Activated CD8-positive, alpha-beta memory T cell treated with anti-CD3 and anti-CD28 coated beads for 1 hour (primary cell): ENCODE results near the gene OOSP4A.

Experiments
- DNase-seq, 2 donors: peaks; one replicate each; pipeline ENCODE4 v3.0.0-alpha.2; 2020; ENCODE audit warnings: low read depth in 1 of 2; ENCODE audit errors: extremely low read depth in 1 of 2

The OOSP4A gene

DNA sequence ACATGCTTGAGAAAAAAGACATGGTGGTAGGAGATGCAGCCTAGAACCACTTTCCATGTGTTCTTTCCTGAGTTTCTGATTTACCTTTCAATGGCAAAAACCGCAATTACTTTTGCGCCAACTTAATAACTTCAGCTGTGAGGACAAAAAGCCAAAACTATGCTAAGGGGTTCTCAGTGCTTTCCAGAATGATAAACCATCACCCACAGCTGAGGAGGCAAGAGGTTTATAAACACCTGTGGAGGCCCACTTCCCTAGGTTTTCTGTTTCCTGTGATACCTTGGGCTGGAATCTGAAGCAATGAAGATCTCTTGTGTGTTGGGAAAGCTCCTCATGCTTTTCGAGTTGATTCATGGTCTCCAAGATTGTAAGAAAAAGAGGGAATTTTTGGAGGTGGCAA lies at the start of gene OOSP4A:
Gene OOSP4A (plus strand): TSS at position 301 of the 400 bp plus-strand sequence. CDS start 0 bp downstream, at position 301.
- DNase-seq: no peak

GRCh38 chr11:59918480-59918879 lies 45.4 kb upstream of the OOSP4A start:
- no peak for DNase-seq

GRCh38 chr11:59918987-59919589 lies 44.7 kb upstream of the OOSP4A start:
- DNase-seq: no peak

- no peak for DNase-seq
Measured at GRCh38 chr11:59923813-59924212, 40.0 kb upstream of the OOSP4A start.

DNA sequence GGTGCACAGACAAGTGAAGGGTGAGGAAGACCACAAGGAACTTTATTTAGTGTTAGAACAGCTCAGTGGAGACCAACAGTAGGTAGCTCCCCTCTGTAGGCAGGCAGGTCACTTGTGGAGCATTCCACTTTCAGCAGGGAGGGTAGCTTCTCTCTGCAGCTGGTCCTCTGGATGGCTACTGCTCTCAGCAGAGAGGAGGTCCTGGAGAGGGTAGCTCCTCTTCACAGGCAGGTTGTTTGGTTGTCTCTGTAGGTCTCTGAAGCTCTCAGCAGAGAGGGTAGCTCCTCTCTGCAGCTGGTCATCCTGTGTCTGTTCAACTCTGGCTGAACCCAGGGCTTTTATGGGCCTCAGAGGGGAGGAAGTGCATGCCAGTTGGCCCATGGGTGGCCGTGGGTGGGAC lies 32.1 kb upstream of the OOSP4A start:
- DNase-seq: no peak

GRCh38 chr11:59938132-59938531 lies 25.7 kb upstream of the OOSP4A start, which contains the start of gene OOSP1:
Gene OOSP1 (plus strand): TSS chr11:59938432. CDS start chr11:59938455, 23 bp downstream.
- DNase-seq: no peak

DNA sequence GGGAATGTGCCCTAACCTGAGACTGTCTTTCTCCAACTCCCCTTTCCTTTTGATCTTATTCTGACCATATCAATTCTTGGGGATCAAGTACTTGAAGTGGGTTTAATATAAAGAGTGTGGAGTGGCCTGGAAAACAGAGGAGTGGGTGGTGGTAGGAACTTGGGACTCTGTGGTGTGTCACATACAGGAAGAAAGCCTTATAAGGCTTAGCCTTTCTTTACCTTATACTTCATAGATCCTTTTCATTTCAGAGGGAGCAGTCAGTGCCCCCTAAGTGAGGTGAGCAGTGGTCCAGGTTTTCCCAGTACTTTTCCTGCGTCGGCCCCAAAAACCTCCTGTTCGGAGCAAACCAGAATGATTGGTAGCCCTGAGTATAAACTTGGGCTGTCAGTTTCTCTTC lies 25.1 kb upstream of the OOSP4A start:
- DNase-seq: no peak

- no peak for DNase-seq
Measured at GRCh38 chr11:59939482-59939881, 24.4 kb upstream of the OOSP4A start.

DNA sequence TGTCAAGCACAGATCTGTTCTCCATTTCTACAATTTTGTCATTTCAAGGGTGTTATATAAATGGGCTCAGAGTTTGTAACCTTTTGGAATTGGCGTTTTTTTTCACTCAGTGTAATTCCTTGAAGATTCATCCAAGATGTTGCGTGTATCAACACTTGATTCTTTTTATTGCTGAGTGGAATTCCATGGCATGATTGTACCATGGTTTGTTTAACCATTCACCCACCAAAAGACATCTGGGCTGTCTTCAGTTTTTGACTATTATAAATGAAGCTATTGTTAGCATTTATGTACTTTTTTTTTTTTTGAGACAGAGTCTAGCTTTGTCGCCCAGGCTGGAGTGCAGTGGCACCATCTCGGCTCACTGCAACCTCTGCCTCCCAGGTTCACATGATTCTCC lies 22.7 kb upstream of the OOSP4A start:
- no peak for DNase-seq

DNA sequence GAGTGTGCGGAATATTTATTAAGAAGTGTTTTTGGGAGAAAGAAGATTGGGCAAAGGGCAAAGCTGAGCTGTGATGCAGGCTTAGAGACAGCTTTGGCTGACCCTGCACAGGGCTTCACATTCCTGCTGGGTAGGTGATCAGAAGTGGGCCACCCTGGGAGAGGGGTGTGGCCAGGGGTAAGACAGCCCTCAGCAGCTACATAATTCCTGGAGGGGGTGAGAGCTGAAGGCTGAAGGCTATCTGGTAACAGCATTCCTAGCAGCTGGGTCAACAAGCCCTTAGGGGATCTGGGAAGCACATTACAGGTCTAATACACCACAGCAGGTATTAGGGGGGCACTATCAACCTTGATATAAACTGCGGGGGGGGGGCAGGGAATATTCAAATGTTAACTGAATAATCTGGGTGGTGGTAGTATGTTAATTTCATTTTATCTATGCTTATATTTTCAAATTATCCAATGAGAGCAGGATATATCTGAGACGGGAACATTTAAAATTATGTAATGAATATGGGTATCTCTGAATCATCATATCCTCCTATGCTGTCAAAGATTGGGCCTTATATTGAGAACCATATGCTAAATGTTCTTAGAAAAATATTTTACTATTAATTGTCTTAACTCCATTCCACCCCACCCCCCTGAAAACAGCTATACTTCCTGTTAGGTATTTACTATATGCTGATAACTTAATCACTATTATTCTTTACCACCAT lies 19.7 kb upstream of the OOSP4A start:
- no peak for DNase-seq

GRCh38 chr11:59944720-59945119 lies 19.1 kb upstream of the OOSP4A start:
- DNase-seq: no peak

DNA sequence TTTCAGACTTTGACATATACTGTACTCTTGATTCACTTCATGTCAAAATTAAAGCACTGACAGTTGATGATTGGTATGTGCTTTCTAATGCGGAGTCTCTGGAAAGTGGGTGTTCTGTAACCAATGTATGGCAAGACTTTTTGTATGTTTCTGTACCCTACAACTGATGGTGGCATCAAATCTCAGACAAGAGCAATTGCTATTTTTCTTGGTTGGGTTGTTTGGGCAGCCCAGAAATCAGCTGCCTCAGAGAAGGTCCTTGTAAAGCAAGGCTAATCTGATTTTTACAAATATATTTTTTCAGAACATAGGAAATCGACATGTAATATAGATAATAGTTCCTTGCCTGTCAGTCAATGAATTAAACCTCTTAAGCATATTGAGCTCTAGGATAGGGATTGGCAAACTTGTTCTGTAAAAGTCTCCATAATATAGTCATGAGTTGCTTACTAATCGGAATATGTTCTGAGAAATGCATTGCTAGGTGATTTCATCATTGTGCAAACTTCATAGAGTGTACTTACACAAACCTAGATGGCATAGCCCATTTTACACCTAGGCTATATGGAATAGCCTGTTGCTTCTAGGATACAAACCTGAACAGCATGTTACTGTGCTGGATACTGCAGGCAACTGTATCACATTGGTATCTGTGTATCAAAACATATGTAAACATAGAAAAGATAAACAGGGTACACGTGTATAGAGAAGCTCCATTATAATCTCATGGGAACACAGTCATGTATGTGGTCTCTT lies 10.2 kb upstream of the OOSP4A start:
- no peak for DNase-seq

DNA sequence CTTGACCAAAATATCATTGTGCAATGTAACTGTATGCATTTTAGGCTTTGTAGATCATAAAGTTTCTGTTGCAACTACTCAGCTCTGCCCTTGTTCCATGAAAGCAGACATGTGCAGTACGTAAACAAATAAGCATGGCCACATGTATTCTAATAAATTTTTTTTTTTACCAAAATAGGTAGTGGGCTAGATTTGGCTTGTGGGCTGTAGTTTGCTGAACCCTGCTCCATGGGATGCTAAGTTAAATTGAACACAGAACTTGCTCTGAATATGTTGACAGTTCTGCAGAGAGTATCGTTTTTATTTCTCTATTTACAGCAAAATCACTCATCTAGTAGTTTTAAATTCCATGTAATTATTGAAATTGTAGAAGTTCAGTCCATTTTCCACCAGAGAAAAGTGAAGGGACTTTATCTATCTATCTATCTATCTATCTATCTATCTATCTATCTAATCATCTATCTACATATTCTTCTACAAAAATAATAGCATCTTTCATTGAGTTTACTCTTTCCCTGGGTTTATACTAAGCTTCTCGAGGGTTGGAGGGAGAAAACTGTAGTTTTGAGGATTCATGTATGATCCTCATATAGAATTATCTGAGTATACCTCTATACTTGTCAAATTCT lies 9.5 kb upstream of the OOSP4A start:
- no peak for DNase-seq

GRCh38 chr11:59957094-59957493 lies 6.7 kb upstream of the OOSP4A start:
- no peak for DNase-seq

- DNase-seq: no peak
Measured at GRCh38 chr11:59960502-59961381, 3.1 kb upstream of the OOSP4A start.

DNA sequence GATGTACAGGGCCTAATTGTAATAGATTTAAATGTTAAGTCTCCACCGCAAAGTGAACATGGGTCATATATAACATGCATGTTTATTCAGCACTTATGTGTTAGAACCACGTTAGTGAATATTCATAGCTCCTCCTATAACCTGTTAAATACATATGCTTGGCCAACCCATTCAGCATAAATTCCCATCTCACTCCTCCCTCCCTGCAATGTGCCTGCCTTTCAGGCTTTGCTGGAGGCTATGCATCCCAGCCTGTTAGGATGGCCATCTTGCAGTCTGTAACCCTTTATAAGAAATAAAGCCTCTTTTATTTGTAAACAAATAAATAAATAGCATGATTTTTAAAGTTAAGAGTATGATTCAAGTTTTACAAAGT lies 1.7 kb upstream of the OOSP4A start:
- no peak for DNase-seq

- DNase-seq: no peak
Measured at GRCh38 chr11:59965424-59965823, 1.6 kb downstream of the OOSP4A start.

GRCh38 chr11:59966201-59966600 lies 2.4 kb downstream of the OOSP4A start:
- no peak for DNase-seq

DNA sequence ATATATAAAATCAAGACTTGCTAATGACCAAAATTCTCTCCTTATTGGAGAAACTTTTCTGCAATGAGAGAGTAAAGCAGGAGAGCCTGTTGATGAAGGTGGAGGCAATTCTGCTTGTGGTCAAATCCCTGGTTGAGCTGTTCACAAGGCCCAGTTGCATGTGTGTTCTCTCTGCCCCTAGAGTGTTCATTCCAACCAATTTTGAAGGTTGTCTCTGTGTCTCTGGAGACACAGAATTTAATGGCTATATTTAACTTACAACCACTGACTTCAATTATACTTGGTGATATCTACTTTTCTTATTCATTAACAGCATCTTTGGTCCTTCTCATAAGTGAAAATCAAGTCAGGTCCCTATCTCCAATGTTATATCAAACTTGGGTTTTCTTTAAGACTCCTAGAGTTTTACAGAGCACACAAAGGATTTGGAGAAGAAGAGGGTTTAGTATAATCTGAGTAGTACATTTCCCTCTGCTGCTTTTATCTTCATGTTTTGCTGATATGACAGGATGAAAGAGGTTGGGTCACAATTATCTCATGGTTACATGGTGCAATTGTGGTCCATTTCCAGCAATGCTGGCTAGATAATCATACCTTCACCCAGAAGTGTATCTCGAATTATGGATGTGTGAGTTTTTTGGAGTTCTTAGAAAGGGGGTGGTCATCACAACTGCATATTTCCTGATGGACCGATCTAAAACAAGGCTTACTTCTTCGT lies 4.0 kb downstream of the OOSP4A start:
- DNase-seq: no peak

- no peak for DNase-seq
Measured at GRCh38 chr11:59968395-59968783, 4.6 kb downstream of the OOSP4A start.
